Esophagus (tissue), 2 donors: ENCODE measurements around the gene ERO1B. TPM values are rescaled to one million over a fixed set of nuclear protein-coding genes. Genes with fewer than 3 reads are reported as not detected.

Experiments used
- H3K27ac ChIP-seq, 2 donors: one replicate each; pipeline ENCODE4 v1.5.1; 2013; ENCODE audit warnings: low read depth in 2 of 2, mild to moderate bottlenecking in 2 of 2, inconsistent platforms in 1 of 2, low read length in 1 of 2, moderate library complexity in 1 of 2
- H3K27me3 ChIP-seq, 2 donors: one replicate each; pipeline ENCODE4 v1.6.1; 2013; ENCODE audit warnings: low read length in 2 of 2, control low read depth in 1 of 2, mild to moderate bottlenecking in 1 of 2; ENCODE audit not compliant: insufficient read depth in 2 of 2, control insufficient read depth in 1 of 2
- H3K36me3 ChIP-seq, 2 donors: one replicate each; pipeline ENCODE4 v1.6.1; 2013; ENCODE audit warnings: low read length in 1 of 2; ENCODE audit not compliant: control insufficient read depth in 2 of 2, insufficient read depth in 2 of 2
- H3K4me1 ChIP-seq, 2 donors: one replicate each; pipeline ENCODE4 v1.6.1; 2013; ENCODE audit warnings: low read length in 1 of 2; ENCODE audit not compliant: control insufficient read depth in 2 of 2, insufficient read depth in 2 of 2
- H3K4me3 ChIP-seq, 2 donors: one replicate each; pipeline ENCODE4 v1.5.1; 2013; ENCODE audit warnings: low read length in 2 of 2, mild to moderate bottlenecking in 2 of 2, low read depth in 1 of 2, moderate library complexity in 1 of 2
- H3K9me3 ChIP-seq, 2 donors: one replicate each; pipeline ENCODE4 v1.6.1; 2013; ENCODE audit warnings: mild to moderate bottlenecking in 2 of 2, low read depth in 1 of 2, low read length in 1 of 2, moderate library complexity in 1 of 2; ENCODE audit not compliant: control insufficient read depth in 2 of 2, insufficient read depth in 1 of 2
- WGBS, 2 donors: extraction: QIAGEN DNeasy Blood & Tissue Kit; methylation state at CpG; one replicate each; pipeline ENCODE4 v1.1.7; 2013; 5-methylcytosine and 5-hydroxymethylcytosine counted together
- polyA plus RNA-seq, 2 donors: library from polyadenylated mRNA; stranded (reverse); fragments of 200-250 nt; gene quantifications; one replicate each; pipeline ENCODE4 v1.2.3, GENCODE V29; 2013
- donor health status: healthy with polysubstance abuse.
- donor health status: Bipolar disorder and iron deficiency.

Gene ERO1B
- polyA plus RNA-seq, 2 donors, result 1.1 to 1.8 TPM

DNA sequence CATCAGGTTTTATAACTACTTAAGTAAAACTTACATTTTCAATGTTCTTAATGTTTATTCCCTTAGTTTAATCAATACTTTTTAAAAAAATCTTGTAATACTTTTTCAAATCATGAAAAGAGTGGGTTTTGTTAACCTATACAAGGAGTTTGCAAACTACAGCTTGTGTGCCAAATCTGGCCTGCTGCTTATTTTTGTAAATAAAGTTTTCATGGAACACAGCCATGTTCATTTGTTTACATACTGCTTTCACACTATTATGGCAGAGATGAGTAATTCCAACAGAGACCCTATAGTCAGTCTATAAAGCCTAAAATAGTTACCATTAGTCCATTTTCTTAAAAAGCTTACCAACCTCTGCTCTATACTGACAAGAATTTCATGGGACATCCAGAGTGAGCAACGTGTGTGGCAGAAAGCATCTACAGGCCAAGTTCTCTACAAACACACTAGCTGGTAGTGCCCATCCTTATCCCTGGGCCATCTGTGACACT is 42.6 kb downstream of the ERO1B start:
- Histone ChIP-seq H3K27me3 (no peaks in the 10 kb centered on the region), H3K36me3 (peaks cover 0 to 2% of the 10 kb centered on the region in 2 donors), H3K27ac (no peak overlapping the region), H3K9me3 (no peaks in the 10 kb centered on the region), H3K4me1 (no peaks in the 10 kb centered on the region), H3K4me3 (no peak overlapping the region)
- WGBS, 2 donors, result 72 to 74% methylated on average over 1 of the region's 1 CpG

DNA sequence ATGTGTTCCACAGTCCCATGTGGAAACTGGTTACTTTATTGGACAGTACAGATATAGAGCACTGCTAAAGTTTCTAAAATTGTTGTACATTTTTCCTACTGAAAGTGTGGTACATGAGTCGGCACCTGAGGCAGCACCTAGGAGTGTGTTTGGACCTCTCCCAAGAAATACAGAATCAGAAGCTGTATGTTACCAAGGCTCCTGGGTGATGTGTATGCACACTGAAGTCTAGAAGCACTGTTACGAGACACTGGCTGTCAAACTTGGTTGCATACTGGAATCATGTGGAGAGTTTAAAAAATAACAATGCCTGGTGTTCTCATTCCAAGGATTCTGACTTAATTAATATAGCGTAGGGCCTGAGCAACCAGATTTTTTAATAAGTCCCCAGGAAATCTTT is 46.6 kb downstream of the ERO1B start:
- Histone ChIP-seq H3K27ac (no peak overlapping the region), H3K4me3 (no peak overlapping the region), H3K9me3 (no peaks in the 10 kb centered on the region), H3K4me1 (no peaks in the 10 kb centered on the region), H3K27me3 (no peaks in the 10 kb centered on the region), H3K36me3 (peaks cover 0 to 2% of the 10 kb centered on the region in 2 donors)
- WGBS, 2 donors, result 84 to 88% methylated on average over 3 of the region's 3 CpGs

DNA sequence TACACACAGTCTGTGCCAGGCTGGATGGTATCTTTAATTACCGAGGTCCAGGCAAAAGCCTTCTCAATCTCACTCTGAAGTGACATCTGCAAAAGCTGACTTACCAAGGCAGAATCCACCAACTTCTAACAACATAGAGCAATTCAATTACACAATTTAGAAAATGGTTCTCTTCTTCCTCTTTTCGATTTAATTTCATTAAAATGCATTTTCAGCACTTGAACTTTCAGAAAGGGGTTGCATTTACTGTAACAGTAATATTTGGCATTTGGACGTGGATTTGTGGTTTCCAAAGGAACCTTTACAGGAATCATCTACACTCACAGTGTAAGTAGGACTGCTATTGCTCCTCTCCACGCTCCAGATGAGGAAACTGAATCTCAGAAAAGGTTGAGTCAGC is 53.3 kb downstream of the ERO1B start:
- Histone ChIP-seq H3K36me3 (no peaks in the 10 kb centered on the region), H3K27me3 (no peaks in the 10 kb centered on the region), H3K4me1 (no peaks in the 10 kb centered on the region), H3K4me3 (no peak overlapping the region), H3K27ac (no peak overlapping the region), H3K9me3 (no peaks in the 10 kb centered on the region)
- 90% methylated on average over 4 of the region's 4 CpGs for WGBS, 2 donors

DNA sequence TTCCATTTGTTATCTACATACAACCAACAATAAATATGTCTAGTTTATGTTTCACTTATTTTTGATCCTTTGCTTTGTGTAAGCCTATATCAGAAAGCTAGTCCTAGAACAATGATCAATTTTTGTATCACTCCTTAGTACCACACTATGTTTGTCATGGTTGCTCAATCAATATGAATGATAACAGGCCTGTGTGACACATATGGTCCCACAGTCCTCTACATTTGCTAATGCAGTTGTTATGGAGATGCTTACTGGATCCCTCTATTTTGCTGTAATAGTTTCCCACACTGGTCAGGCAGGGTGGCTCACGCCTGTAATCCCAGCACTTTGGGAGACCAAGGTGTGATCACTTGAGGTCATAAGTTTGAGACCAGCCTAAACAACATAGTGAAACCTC is 59.1 kb downstream of the ERO1B start:
- Histone ChIP-seq H3K4me3 (no peak overlapping the region), H3K27ac (no peak overlapping the region), H3K36me3 (no peaks in the 10 kb centered on the region), H3K27me3 (no peaks in the 10 kb centered on the region), H3K9me3 (no peaks in the 10 kb centered on the region), H3K4me1 (no peaks in the 10 kb centered on the region)
- WGBS, 2 donors, result 96% methylated on average over 1 of the region's 1 CpG

DNA sequence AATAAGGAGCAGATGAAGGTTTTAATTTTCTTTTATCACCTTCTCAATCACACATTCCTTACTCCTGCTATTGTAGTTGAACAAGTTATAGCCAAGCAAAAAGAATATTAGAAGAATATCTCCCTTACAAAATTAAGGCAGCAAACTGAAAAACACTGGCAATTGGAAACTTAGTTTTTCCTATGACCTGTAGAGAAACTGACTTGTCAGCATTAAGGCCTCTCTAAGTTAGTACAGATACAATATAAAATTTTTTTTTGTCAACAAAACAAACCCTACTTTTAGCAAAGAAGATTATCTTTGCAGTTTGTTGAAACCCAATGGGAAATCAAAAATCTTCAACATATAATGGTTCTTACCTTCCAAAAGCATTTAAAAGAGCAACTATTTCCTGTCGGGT is 61.3 kb downstream of the ERO1B start:
- WGBS, 2 donors, result 94 to 98% methylated on average over 1 of the region's 1 CpG
- no peaks in the 10 kb centered on the region for H3K4me1 ChIP-seq
- no peaks in the 10 kb centered on the region for H3K27me3 ChIP-seq
- no peaks in the 10 kb centered on the region for H3K9me3 ChIP-seq
- H3K4me3 ChIP-seq, result no peak overlapping the region
- no peak overlapping the region for H3K27ac ChIP-seq
- no peaks in the 10 kb centered on the region for H3K36me3 ChIP-seq

DNA sequence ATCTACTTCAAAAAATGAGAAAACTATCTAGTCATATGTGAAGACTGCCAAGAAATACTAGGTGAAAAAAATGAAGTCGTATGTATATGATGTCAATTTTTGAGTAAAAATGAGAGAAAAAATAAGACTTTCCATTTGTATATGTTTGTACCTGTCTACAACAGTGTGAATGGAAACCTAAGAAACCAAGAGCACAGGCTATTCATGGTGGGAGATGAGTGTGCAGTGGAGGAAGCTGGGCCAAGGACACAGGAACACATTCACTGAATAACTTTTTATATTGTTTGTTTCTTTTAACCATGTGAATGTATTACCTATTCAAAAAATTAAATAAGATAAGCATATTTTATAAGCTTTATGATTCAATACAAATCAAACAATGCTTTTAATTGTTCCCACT is 67.0 kb downstream of the ERO1B start:
- WGBS, 2 donors, result 83 to 87% methylated on average over 1 of the region's 1 CpG

DNA sequence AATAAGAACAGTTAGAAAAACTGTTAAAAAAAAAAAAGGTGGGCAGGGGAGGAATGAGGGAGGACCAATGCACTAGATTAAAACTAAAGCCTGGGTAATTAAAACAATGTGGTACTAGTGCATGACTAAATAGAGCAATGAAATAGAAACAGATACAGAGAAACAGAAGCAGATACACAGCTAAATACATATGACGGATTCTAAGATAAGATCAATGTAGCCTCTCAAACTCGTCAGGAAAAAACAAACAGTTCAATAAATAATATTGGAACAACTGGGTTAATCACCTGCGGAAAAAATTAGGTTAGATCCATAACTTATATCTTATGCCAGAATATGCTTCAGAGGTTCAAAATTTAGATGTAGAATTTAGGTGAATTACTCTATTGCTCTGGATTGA is 68.2 kb downstream of the ERO1B start:
- Histone ChIP-seq H3K36me3 (no peaks in the 10 kb centered on the region), H3K9me3 (no peaks in the 10 kb centered on the region), H3K4me3 (no peak overlapping the region), H3K27ac (no peak overlapping the region), H3K4me1 (no peaks in the 10 kb centered on the region), H3K27me3 (no peaks in the 10 kb centered on the region)
- 85 to 91% methylated on average over 3 of the region's 3 CpGs for WGBS, 2 donors

More for the DNA sequence above, 67.0 kb downstream of the ERO1B start:
- Histone ChIP-seq H3K4me3 (no peak overlapping the region), H3K27me3 (no peaks in the 10 kb centered on the region), H3K9me3 (no peaks in the 10 kb centered on the region), H3K4me1 (no peaks in the 10 kb centered on the region), H3K36me3 (no peaks in the 10 kb centered on the region), H3K27ac (no peak overlapping the region)

DNA sequence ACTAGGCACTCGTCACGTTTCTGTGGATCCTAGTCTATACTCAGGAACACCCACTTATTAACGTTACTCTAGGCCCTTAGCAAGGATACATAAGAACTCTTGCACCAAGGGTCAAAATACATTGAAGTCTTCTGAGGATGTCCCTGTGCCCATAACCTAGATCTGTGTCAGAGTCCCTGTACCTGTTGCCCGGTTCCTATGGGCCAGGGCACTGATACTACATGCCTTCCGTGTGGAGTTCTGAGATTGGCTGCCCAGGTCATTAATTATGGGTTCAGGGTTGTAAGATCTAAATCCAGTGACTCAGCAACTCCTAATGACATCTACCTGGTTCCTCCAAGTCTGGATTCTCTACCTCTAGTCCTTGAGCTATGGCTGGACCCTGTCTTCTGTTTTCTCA is 69.9 kb downstream of the ERO1B start:
- WGBS, 2 donors, result 95 to 97% methylated on average over 5 of the region's 5 CpGs
- H3K27me3 ChIP-seq, result no peaks in the 10 kb centered on the region
- H3K36me3 ChIP-seq, result no peaks in the 10 kb centered on the region
- no peak overlapping the region for H3K4me3 ChIP-seq
- no peaks in the 10 kb centered on the region for H3K9me3 ChIP-seq
- no peak overlapping the region for H3K27ac ChIP-seq
- H3K4me1 ChIP-seq, result no peaks in the 10 kb centered on the region

DNA sequence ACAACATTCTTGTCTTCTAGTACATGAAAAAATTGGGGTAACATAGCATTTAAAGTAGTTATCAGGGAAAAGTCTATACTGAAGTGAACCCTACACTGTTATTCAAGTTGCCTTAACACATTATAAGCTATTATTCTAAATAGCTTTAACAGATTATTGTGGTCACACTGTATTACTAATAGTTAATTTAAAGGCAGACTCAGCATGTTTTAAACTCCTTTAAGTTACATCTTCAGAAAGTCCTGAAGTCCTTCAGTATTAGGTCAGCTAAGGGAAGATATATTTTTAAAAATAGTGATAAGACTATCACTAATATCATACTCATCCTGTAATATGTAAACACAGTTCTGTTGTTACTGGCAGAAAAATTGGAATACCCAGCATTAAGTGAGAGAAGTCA is 72.0 kb downstream of the ERO1B start:
- no peak overlapping the region for H3K27ac ChIP-seq
- no peaks in the 10 kb centered on the region for H3K27me3 ChIP-seq
- no peaks in the 10 kb centered on the region for H3K9me3 ChIP-seq
- no peak overlapping the region for H3K4me3 ChIP-seq
- no peaks in the 10 kb centered on the region for H3K36me3 ChIP-seq
- no peaks in the 10 kb centered on the region for H3K4me1 ChIP-seq

DNA sequence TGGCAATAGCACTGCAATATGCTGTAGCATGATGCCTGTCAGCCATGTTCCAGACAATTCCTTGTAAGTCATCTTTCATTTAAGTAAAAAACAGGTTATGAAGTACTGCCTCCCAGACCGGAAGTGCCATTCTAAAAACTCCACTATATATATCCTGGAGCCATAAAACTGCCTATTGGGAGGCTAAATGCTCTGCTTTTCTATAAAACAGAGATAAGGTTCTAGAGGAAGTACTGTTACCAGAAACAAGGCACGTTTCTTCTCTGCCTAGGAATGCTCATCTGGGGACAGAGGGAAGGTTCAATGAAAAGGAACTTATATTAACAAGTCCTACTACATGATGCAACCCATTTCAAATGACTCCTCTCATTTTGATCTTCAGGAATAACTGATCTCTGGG is 72.6 kb downstream of the ERO1B start:
- H3K4me1 ChIP-seq, result no peaks in the 10 kb centered on the region
- H3K27me3 ChIP-seq, result no peaks in the 10 kb centered on the region
- H3K9me3 ChIP-seq, result no peaks in the 10 kb centered on the region
- no peaks in the 10 kb centered on the region for H3K36me3 ChIP-seq
- WGBS, 2 donors, result 73 to 79% methylated on average over 2 of the region's 2 CpGs
- no peak overlapping the region for H3K27ac ChIP-seq
- H3K4me3 ChIP-seq, result no peak overlapping the region
